K562 (cell line): Measurements from ENCODE around the gene SLC36A2. TPM values are rescaled to one million over a fixed set of nuclear protein-coding genes. Genes with fewer than 3 reads are reported as not detected.

Experiments
- ATAC-seq: fragments of 200-7000 bp; cut with Tn5 transposase; 3 replicates; pipeline ENCODE4 v1.9.1; 2020; ENCODE audit warnings: moderate library complexity
- BruUV-seq: library from RNA; stranded (reverse); fragments of 400-500 nt; replicated peaks from 2 replicates; lab custom pipeline; 2021; lab: Mats Ljungman, UMichigan
- CTCF ChIA-PET: fragments of 300-600 bp; formaldehyde crosslinking; extraction: SDS; loops from one replicate; lab custom pipeline; 2021; ENCODE audit warnings: low intra/inter-chr PET ratio; lab: Yijun Ruan, JAX
- POLR2A ChIA-PET: fragments of 300-600, 350-650 bp; sonication (Branson Sonifier 250); formaldehyde crosslinking; extraction: SDS; loops from one replicate; lab custom pipeline; 2021; ENCODE audit warnings: antibody characterized with exemption, inconsistent platforms; lab: Yijun Ruan, JAX
- DNase-seq, 4 experiments: peaks; one replicate each; pipeline versions ENCODE4 v3.0.0 to v3.0.0-alpha.2; 2011 to 2018; ENCODE audit warnings: low spot score in 3 of 4, mixed read lengths in 3 of 4; ENCODE audit errors: extremely low read depth in 1 of 4
- FAIRE-seq: peaks from 2 replicates; lab custom pipeline; 2011; peaks lifted over from hg19 to GRCh38; lab: Jason Lieb, UNC
- H2AFZ ChIP-seq: 2 replicates; pipeline ENCODE4 v1.6.0; 2011; ENCODE audit warnings: low read depth, low read length, control low read depth, inconsistent platforms
- H3K27ac ChIP-seq: fragments of 200-600 bp; 3 replicates; pipeline ENCODE4 v1.8.0; 2011; ENCODE audit warnings: low read depth, mild to moderate bottlenecking, control low read depth, inconsistent platforms, low read length, moderate library complexity, mixed read lengths; ENCODE audit errors: extremely low read depth
- H3K27me3 ChIP-seq, 2 experiments: fragments of 300-600 bp in 1 of 2; 2 replicates in 1 of 2; 3 replicates in 1 of 2; pipeline versions ENCODE4 v1.6.0 to v1.8.0; 2011; ENCODE audit warnings: inconsistent platforms in 2 of 2, low read length in 2 of 2, mild to moderate bottlenecking in 1 of 2, mixed read lengths in 1 of 2, moderate library complexity in 1 of 2; ENCODE audit not compliant: control insufficient read depth in 2 of 2, insufficient read depth in 2 of 2
- H3K36me3 ChIP-seq: fragments of 300-600 bp; 3 replicates; pipeline ENCODE4 v1.8.0; 2011; ENCODE audit warnings: mild to moderate bottlenecking, low read length, inconsistent platforms; ENCODE audit not compliant: control insufficient read depth, insufficient read depth
- H3K4me1 ChIP-seq, 2 experiments: fragments of 200-600 bp in 1 of 2; replicated peaks in 1 of 2; 2 replicates in 1 of 2; 3 replicates in 1 of 2; pipeline versions ENCODE4 v1.5.1 to v1.8.0; 2011; ENCODE audit warnings: inconsistent platforms in 2 of 2, low read length in 2 of 2, mild to moderate bottlenecking in 1 of 2, mixed read lengths in 1 of 2, moderate library complexity in 1 of 2; ENCODE audit not compliant: control insufficient read depth in 2 of 2, insufficient read depth in 2 of 2
- H3K4me2 ChIP-seq: 2 replicates; pipeline ENCODE4 v1.6.1; 2011; ENCODE audit warnings: low read length, control low read depth, inconsistent platforms, mixed read lengths; ENCODE audit not compliant: insufficient read depth
- H3K4me3 ChIP-seq: fragments of 200-600 bp; sonication (generic), shearing (Covaris generic); 2 replicates; pipeline ENCODE4 v1.5.1; 2016; ENCODE audit warnings: control low read depth, inconsistent platforms
- H3K79me2 ChIP-seq: fragments of 200-600 bp; 3 replicates; pipeline ENCODE4 v1.8.0; 2011; ENCODE audit warnings: low read length, inconsistent platforms; ENCODE audit not compliant: control insufficient read depth, insufficient read depth
- H3K9ac ChIP-seq, 2 experiments: 2 replicates each; pipeline versions ENCODE4 v1.6.0 to v1.6.1; 2011; ENCODE audit warnings: low read depth in 2 of 2, low read length in 2 of 2, control low read depth in 1 of 2, inconsistent platforms in 1 of 2, mild to moderate bottlenecking in 1 of 2, mixed read lengths in 1 of 2; ENCODE audit not compliant: insufficient read depth in 1 of 2
- H3K9me1 ChIP-seq: one replicate; pipeline ENCODE4 v1.6.0; 2011; ENCODE audit warnings: inconsistent platforms, mild to moderate bottlenecking, low read length, moderate library complexity; ENCODE audit not compliant: control insufficient read depth, insufficient read depth
- H3K9me3 ChIP-seq: replicated peaks from 2 replicates; pipeline ENCODE4 v1.5.1; 2011; ENCODE audit warnings: low read depth, low read length, inconsistent platforms; ENCODE audit not compliant: control insufficient read depth, insufficient read depth
- H4K20me1 ChIP-seq: replicated peaks from 2 replicates; pipeline ENCODE4 v1.6.1; 2011; ENCODE audit warnings: low read length, inconsistent platforms, mixed read lengths; ENCODE audit not compliant: control insufficient read depth, insufficient read depth
- DNMT1 ChIP-seq: fragments of 450-650 bp; IDR thresholded peaks from 2 replicates; pipeline ENCODE4 v1.6.1; 2016; ENCODE audit warnings: antibody characterized with exemption, mild to moderate bottlenecking
- FOXK2 ChIP-seq, 2 experiments: fragments of 450-650 bp; IDR thresholded peaks in 1 of 2; conservative IDR thresholded peaks in 1 of 2; 2 replicates each; pipeline ENCODE4 v1.6.1; 2016; ENCODE audit warnings: low read depth in 2 of 2, mild to moderate bottlenecking in 1 of 2
- HDAC8 ChIP-seq: fragments of 450-650 bp; IDR thresholded peaks from 2 replicates; pipeline ENCODE4 v1.6.1; 2016; ENCODE audit warnings: mild to moderate bottlenecking, missing genetic modification characterization, moderate library complexity, missing compliant biosample characterization
- HNRNPUL1 ChIP-seq: fragments of 200-400 bp; formaldehyde crosslinking; IDR thresholded peaks from 2 replicates; pipeline ENCODE4 v1.6.1; 2017; ENCODE audit warnings: low read length
- KHSRP ChIP-seq: fragments of 450-650 bp; IDR thresholded peaks from 2 replicates; pipeline ENCODE4 v1.6.1; 2017
- MECOM ChIP-seq: fragments of 250-450 bp; sonication (Bioruptor Pico); IDR thresholded peaks from 2 replicates; pipeline ENCODE4 v1.8.0; 2022; ENCODE audit warnings: inconsistent platforms
- NFYB ChIP-seq: IDR thresholded peaks from 2 replicates; pipeline ENCODE4 v1.6.1; 2011; ENCODE audit warnings: mild to moderate bottlenecking, moderate library complexity; ENCODE audit not compliant: insufficient read length; ENCODE audit errors: extremely low read depth
- PYGO2 ChIP-seq: fragments of 450-650 bp; IDR thresholded peaks from 2 replicates; pipeline ENCODE4 v1.6.1; 2016; ENCODE audit warnings: mild to moderate bottlenecking, missing genetic modification characterization, moderate library complexity, missing compliant biosample characterization
- SMAD1 ChIP-seq: fragments of 150-350 bp; IDR thresholded peaks from 2 replicates; pipeline ENCODE4 v1.6.1; 2014; ENCODE audit warnings: low read length, low read depth; ENCODE audit not compliant: partially characterized antibody
- SP2 ChIP-seq: IDR thresholded peaks from 2 replicates; pipeline ENCODE4 v1.6.1; 2011; ENCODE audit warnings: mild to moderate bottlenecking, low read depth, low read length, moderate library complexity; ENCODE audit not compliant: poor library complexity, severe bottlenecking; ENCODE audit errors: extremely low read depth
- TAL1 ChIP-seq: fragments of 450-650 bp; IDR thresholded peaks from 2 replicates; pipeline ENCODE4 v1.6.1; 2016; ENCODE audit warnings: mild to moderate bottlenecking
- ZBTB17 ChIP-seq: fragments of 450-650 bp; formaldehyde crosslinking; IDR thresholded peaks from 2 replicates; pipeline ENCODE4 v1.4.0; 2020; ENCODE audit warnings: mild to moderate bottlenecking
- ZNF12 ChIP-seq: sonication (generic); formaldehyde crosslinking; IDR thresholded peaks from 2 replicates; pipeline ENCODE4 v1.4.0; 2020; ENCODE audit warnings: mild to moderate bottlenecking, missing genetic modification reagents
- ZNF140 ChIP-seq: fragments of 250-450 bp; sonication (Bioruptor Pico); IDR thresholded peaks from 2 replicates; pipeline ENCODE4 v1.8.0; 2021; ENCODE audit warnings: moderate library complexity, mild to moderate bottlenecking, inconsistent platforms
- ZNF224 ChIP-seq: sonication (generic); formaldehyde crosslinking; IDR thresholded peaks from 2 replicates; pipeline ENCODE4 v1.8.0; 2022; ENCODE audit warnings: mild to moderate bottlenecking, missing genetic modification reagents
- ZNF232 ChIP-seq: sonication (generic); formaldehyde crosslinking; IDR thresholded peaks from 2 replicates; pipeline ENCODE4 v1.8.0; 2022; ENCODE audit warnings: mild to moderate bottlenecking, missing genetic modification reagents
- ZNF239 ChIP-seq: fragments of 250-450 bp; sonication (Bioruptor Pico); IDR thresholded peaks from 2 replicates; pipeline ENCODE4 v1.4.0; 2020; ENCODE audit warnings: mild to moderate bottlenecking
- ZNF347 ChIP-seq: fragments of 450-650 bp; formaldehyde crosslinking; IDR thresholded peaks from 2 replicates; pipeline ENCODE4 v1.4.0; 2020; ENCODE audit warnings: low read depth, mild to moderate bottlenecking, moderate library complexity
- ZNF444 ChIP-seq: fragments of 250-450 bp; sonication (Bioruptor Pico); IDR thresholded peaks from 2 replicates; pipeline ENCODE4 v1.4.0; 2020; ENCODE audit warnings: mild to moderate bottlenecking, moderate library complexity
- WGBS: fragments of 100-300 bp; shearing (Covaris generic); methylation state at CpG from one replicate; pipeline ENCODE4 v1.1.6; 2016; ENCODE audit warnings: low coverage, mixed read lengths; ENCODE audit not compliant: insufficient coverage; ENCODE audit errors: missing lambda C conversion rate; 5-methylcytosine and 5-hydroxymethylcytosine counted together
- in situ Hi-C: fragments of 300-500 bp; cut with MboI; formaldehyde crosslinking; loops from 4 replicates; pipeline ENCODE4 v1.15.0; 2018; ENCODE audit warnings: inconsistent platforms, mixed read lengths
- intact Hi-C: fragments of 100-400 bp; cut with micrococcal nuclease; formaldehyde crosslinking; loops from 2 replicates; pipeline ENCODE4 v1.14.2; 2022
- polyA plus RNA-seq, 8 experiments: library from polyadenylated mRNA; depleted of rRNA in 4 of 8; stranded (reverse) in 5 of 8; unstranded in 3 of 8; fragments of >200 nt; fragmentation: Nextera tagmentation in 2 of 8; fragmentation: Illumina TruSeq in 1 of 8; extraction: Ambion mirVana in 2 of 8; extraction: Trizol in 1 of 8; gene quantifications; 2 replicates each; pipeline versions ENCODE4 v1.2.1 to v1.2.3, GENCODE V29; 2011 to 2014; ENCODE audit warnings: inconsistent platforms in 1 of 8, missing spikeins in 1 of 8
- total RNA-seq, 7 experiments: library from RNA; depleted of rRNA in 6 of 7; stranded (reverse); fragments of >200 nt in 6 of 7; fragmentation: Illumina TruSeq in 2 of 7; extraction: Trizol in 2 of 7; gene quantifications; 2 replicates each; pipeline versions ENCODE4 v1.2.1 to v1.2.3, GENCODE V29; 2011 to 2021; ENCODE audit warnings: low replicate concordance in 1 of 7
- TF ChIP-seq, protein P1 (sequence below), 2 experiments: fragments of 450-650 bp in 1 of 2; sonication (generic) in 1 of 2; formaldehyde crosslinking in 1 of 2; IDR thresholded peaks in 1 of 2; conservative IDR thresholded peaks in 1 of 2; 2 replicates each; pipeline versions ENCODE4 v1.6.1 to v1.8.1; 2016 to 2023; ENCODE audit warnings: mild to moderate bottlenecking in 2 of 2, moderate library complexity in 2 of 2, inconsistent platforms in 1 of 2, missing genetic modification reagents in 1 of 2
- TF ChIP-seq, protein P2 (sequence below): sonication (generic); formaldehyde crosslinking; IDR thresholded peaks from 2 replicates; pipeline ENCODE4 v1.8.0; 2022; ENCODE audit warnings: mild to moderate bottlenecking, missing genetic modification reagents, borderline replicate concordance

SLC36A2 gene
- total and polyA plus RNA-seq, 9 of the 15 experiments (the other 6 are each of a cell fraction or from before 2014, with no cell fraction given) = not detected

- no peak for TF ChIP-seq KHSRP
- no peak for TF ChIP-seq ZNF239 (CRISPR knock-in tag)
- no peak for TF ChIP-seq TAL1
- no peak for TF ChIP-seq ZNF12 (CRISPR knock-in tag)
- TF ChIP-seq ZNF232 (CRISPR knock-in tag) = no peak
- TF ChIP-seq SP2 = no peak
- TF ChIP-seq, all 486 proteins: peak for 6
These were observed 59.2 kb downstream of the SLC36A2 start (continued) for GRCh38 chr5:151288180-151288579.

- no TSS peak for BruUV-seq
- no peak for ATAC-seq
- H3K27ac ChIP-seq = no peak overlapping the region
- H2AFZ ChIP-seq = no peak overlapping the region
- no peak for FAIRE-seq
- H4K20me1 ChIP-seq = no peaks in the 10 kb centered on the region
- in situ Hi-C loops = no loop called here
- no peaks in the 10 kb centered on the region for H3K9me1 ChIP-seq
- no peak overlapping the region for H3K4me3 ChIP-seq
- no peaks in the 10 kb centered on the region for H3K9me3 ChIP-seq
- POLR2A ChIA-PET = interaction anchor here (0.6 kb wide), 1 partner anchor 260 kb away, joined by 3 read pairs; no protein-coding TSS in a partner anchor
- H3K4me1 ChIP-seq = no peaks in the 10 kb centered on the region
- no peak for DNase-seq
- intact Hi-C loops = loop anchor here (5.0 kb wide), 1 partner anchor 236 kb away; no protein-coding TSS in a partner anchor
- peaks cover 0 to 18% of the 10 kb centered on the region in 2 experiments; a peak in 4 of 5 replicates for H3K27me3 ChIP-seq
- no peak overlapping the region for H3K4me2 ChIP-seq
- H3K9ac ChIP-seq = no peak overlapping the region
- CTCF ChIA-PET = no interaction called here
- no peaks in the 10 kb centered on the region for H3K36me3 ChIP-seq
- H3K79me2 ChIP-seq = no peaks in the 10 kb centered on the region
- 0% methylated on average over 1 of the region's 1 CpG for WGBS
- TF ChIP-seq FOXK2 (conservative IDR thresholded peaks at IDR 0.05 in 1 of 2, IDR thresholded peaks at IDR 0.05 in 1 of 2; ENCODE audit: low read depth in 2 of 2) (no peak), PYGO2 (tag) (no peak), NFYB (no peak), SMAD1 (no peak), HDAC8 (tag) (no peak), ZNF347 (CRISPR knock-in tag) (no peak), ZBTB17 (CRISPR knock-in tag) (no peak), ZNF224 (no peak), DNMT1 (no peak), ZNF12 (CRISPR knock-in tag) (no peak), MECOM (CRISPR knock-in tag) (no peak), ZNF140 (CRISPR knock-in tag) (no peak), HNRNPUL1 (no peak), ZNF444 (CRISPR knock-in tag) (no peak)
- TF ChIP-seq, protein P1, sequence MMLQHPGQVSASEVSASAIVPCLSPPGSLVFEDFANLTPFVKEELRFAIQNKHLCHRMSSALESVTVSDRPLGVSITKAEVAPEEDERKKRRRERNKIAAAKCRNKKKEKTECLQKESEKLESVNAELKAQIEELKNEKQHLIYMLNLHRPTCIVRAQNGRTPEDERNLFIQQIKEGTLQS (IDR thresholded peaks at IDR 0.05) = no peak
- TF ChIP-seq, protein P1 (CRISPR knock-in tag; conservative IDR thresholded peaks at IDR 0.05) = no peak
- TF ChIP-seq, protein P2, sequence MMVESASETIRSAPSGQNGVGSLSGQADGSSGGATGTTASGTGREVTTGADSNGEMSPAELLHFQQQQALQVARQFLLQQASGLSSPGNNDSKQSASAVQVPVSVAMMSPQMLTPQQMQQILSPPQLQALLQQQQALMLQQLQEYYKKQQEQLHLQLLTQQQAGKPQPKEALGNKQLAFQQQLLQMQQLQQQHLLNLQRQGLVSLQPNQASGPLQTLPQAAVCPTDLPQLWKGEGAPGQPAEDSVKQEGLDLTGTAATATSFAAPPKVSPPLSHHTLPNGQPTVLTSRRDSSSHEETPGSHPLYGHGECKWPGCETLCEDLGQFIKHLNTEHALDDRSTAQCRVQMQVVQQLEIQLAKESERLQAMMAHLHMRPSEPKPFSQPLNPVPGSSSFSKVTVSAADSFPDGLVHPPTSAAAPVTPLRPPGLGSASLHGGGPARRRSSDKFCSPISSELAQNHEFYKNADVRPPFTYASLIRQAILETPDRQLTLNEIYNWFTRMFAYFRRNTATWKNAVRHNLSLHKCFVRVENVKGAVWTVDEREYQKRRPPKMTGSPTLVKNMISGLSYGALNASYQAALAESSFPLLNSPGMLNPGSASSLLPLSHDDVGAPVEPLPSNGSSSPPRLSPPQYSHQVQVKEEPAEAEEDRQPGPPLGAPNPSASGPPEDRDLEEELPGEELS = no peak
These were observed 61.1 kb downstream of the SLC36A2 start for GRCh38 chr5:151286246-151286645.
